Type B pancreatic cell (in vitro differentiated cells): Measurements from ENCODE around the gene BCR. TPM values are rescaled to one million over a fixed set of nuclear protein-coding genes. Genes with fewer than 3 reads are reported as not detected.

Experiments used
- DNase-seq: peaks from one replicate; pipeline ENCODE4 v3.0.0; 2021; ENCODE audit warnings: mixed read lengths; ENCODE audit not compliant: unreplicated experiment; ENCODE audit errors: extremely low spot score
- H3K27ac Mint-ChIP-seq: 2 replicates; pipeline ENCODE4 v1.8.0; 2021; ENCODE audit warnings: mild to moderate bottlenecking, mixed read lengths
- H3K27me3 Mint-ChIP-seq: 2 replicates; pipeline ENCODE4 v1.8.0; 2021; ENCODE audit warnings: mixed read lengths
- H3K36me3 Mint-ChIP-seq: 2 replicates; pipeline ENCODE4 v1.8.0; 2021; ENCODE audit warnings: mixed read lengths
- H3K4me1 Mint-ChIP-seq: one replicate; pipeline ENCODE4 v1.8.0; 2021; ENCODE audit warnings: mixed read lengths; ENCODE audit not compliant: unreplicated experiment
- H3K4me3 Mint-ChIP-seq: 2 replicates; pipeline ENCODE4 v1.8.0; 2021; ENCODE audit warnings: mild to moderate bottlenecking, mixed read lengths
- H3K9me3 Mint-ChIP-seq: 2 replicates; pipeline ENCODE4 v1.8.0; 2021; ENCODE audit warnings: mixed read lengths
- CTCF ChIP-seq: fragments of 200-600 bp; sonication (generic); conservative IDR thresholded peaks from 2 replicates; pipeline ENCODE4 v1.5.0; 2021; ENCODE audit warnings: antibody characterized with exemption, mild to moderate bottlenecking
- total RNA-seq: library from RNA; stranded (reverse); gene quantifications from 2 replicates; pipeline ENCODE4 v1.2.1, GENCODE V29; 2021; ENCODE audit warnings: low replicate concordance

Gene BCR
- total RNA-seq, 1 donor from 2014 or later = 61.2 TPM

GRCh38 chr22:23147617-23148387 lies 32.5 kb upstream of the BCR start:
- no peak for DNase-seq
- peaks cover 36% of the 10 kb centered on the region for H3K4me1 Mint-ChIP-seq
- H3K4me3 Mint-ChIP-seq = peak overlapping the region; percentile 73
- TF ChIP-seq CTCF = no peak
- H3K36me3 Mint-ChIP-seq = peaks cover 6% of the 10 kb centered on the region
- H3K9me3 Mint-ChIP-seq = no peaks in the 10 kb centered on the region
- H3K27ac Mint-ChIP-seq = peak overlapping the region; percentile 79
- H3K27me3 Mint-ChIP-seq = no peaks in the 10 kb centered on the region

- Mint-ChIP-seq H3K9me3 (no peaks in the 10 kb centered on the region), H3K27ac (peak overlapping the region; percentile 80), H3K4me3 (peak overlapping the region; percentile 12), H3K4me1 (peaks cover 30% of the 10 kb centered on the region), H3K36me3 (peaks cover 6% of the 10 kb centered on the region), H3K27me3 (no peaks in the 10 kb centered on the region)
- no peak for TF ChIP-seq CTCF
- no peak for DNase-seq
Measured at GRCh38 chr22:23149743-23150238, 30.5 kb upstream of the BCR start.

GRCh38 chr22:23150762-23151161 lies 29.5 kb upstream of the BCR start:
- TF ChIP-seq CTCF = no peak
- H3K36me3 Mint-ChIP-seq = peaks cover 11% of the 10 kb centered on the region
- DNase-seq = no peak
- H3K4me1 Mint-ChIP-seq = peaks cover 29% of the 10 kb centered on the region
- H3K4me3 Mint-ChIP-seq = no peak overlapping the region
- no peaks in the 10 kb centered on the region for H3K9me3 Mint-ChIP-seq
- H3K27me3 Mint-ChIP-seq = no peaks in the 10 kb centered on the region
- no peak overlapping the region for H3K27ac Mint-ChIP-seq

- Mint-ChIP-seq H3K27me3 (no peaks in the 10 kb centered on the region), H3K36me3 (peaks cover 11% of the 10 kb centered on the region), H3K4me3 (no peak overlapping the region), H3K27ac (no peak overlapping the region), H3K4me1 (peaks cover 30% of the 10 kb centered on the region), H3K9me3 (no peaks in the 10 kb centered on the region)
- DNase-seq = no peak
- TF ChIP-seq CTCF = no peak
Measured at GRCh38 chr22:23151827-23152226, 28.5 kb upstream of the BCR start.

- no peak for TF ChIP-seq CTCF
- Mint-ChIP-seq H3K4me3 (no peak overlapping the region), H3K27ac (no peak overlapping the region), H3K9me3 (no peaks in the 10 kb centered on the region), H3K36me3 (peaks cover 11% of the 10 kb centered on the region), H3K4me1 (peaks cover 26% of the 10 kb centered on the region), H3K27me3 (no peaks in the 10 kb centered on the region)
- DNase-seq = no peak
Measured at GRCh38 chr22:23152238-23153114, 27.8 kb upstream of the BCR start.
